HCT116 (cell line): ENCODE data around the gene TRPM5. TPM values are rescaled to one million over a fixed set of nuclear protein-coding genes. Genes with fewer than 3 reads are reported as not detected.
A peak's percentile ranks its signal among the peaks of the same experiment; 100 is the strongest.

Experiments used
- ATAC-seq: fragments of 200-7000 bp; cut with Tn5 transposase; 2 replicates; pipeline ENCODE4 v1.9.1; 2020; ENCODE audit warnings: mild to moderate bottlenecking, moderate library complexity
- BruUV-seq: library from RNA; stranded (reverse); fragments of 400-500 nt; replicated peaks from 2 replicates; lab custom pipeline; 2021; lab: Mats Ljungman, UMichigan
- CTCF ChIA-PET: fragments of 300-600 bp; sonication (Branson Sonifier 250); formaldehyde crosslinking; loops from one replicate; lab custom pipeline; 2021; ENCODE audit warnings: antibody characterized with exemption; lab: Charles Lee
- POLR2A ChIA-PET: fragments of 300-600, 350-600 bp; sonication (Branson Sonifier 250); formaldehyde crosslinking; loops from one replicate; lab custom pipeline; 2021; ENCODE audit warnings: antibody characterized with exemption; lab: Charles Lee
- RAD21 ChIA-PET, 2 experiments: fragments of 300-600 bp; sonication (Branson Sonifier 250); formaldehyde crosslinking; loops; one replicate each; lab custom pipeline; 2023; ENCODE audit warnings: low total read pairs in 2 of 2; ENCODE audit not compliant: uncharacterized antibody in 2 of 2, unreplicated experiment in 2 of 2, low non-redundant PET in 1 of 2; lab: Charles Lee
- DNase-seq: peaks from one replicate; pipeline ENCODE4 v3.0.0-alpha.2; 2010; ENCODE audit warnings: low read depth, low spot score
- H2AFZ ChIP-seq: fragments of 200-600 bp; shearing (Covaris generic), sonication (generic); 2 replicates; pipeline ENCODE4 v1.6.1; 2017; ENCODE audit warnings: low read depth, mixed run types, mixed read lengths, antibody characterized with exemption, low read length; ENCODE audit not compliant: poor library complexity, severe bottlenecking
- H3K27ac ChIP-seq: 2 replicates; pipeline ENCODE4 v1.5.1; 2012; ENCODE audit warnings: low read depth, low read length
- H3K27me3 ChIP-seq: fragments of 200-600 bp; sonication (generic); 2 replicates; pipeline ENCODE4 v1.6.1; 2016; ENCODE audit warnings: mixed run types, low read length, mixed read lengths; ENCODE audit not compliant: insufficient read depth
- H3K36me3 ChIP-seq, 2 experiments: fragments of 200-500 bp in 1 of 2; fragments of 200-600 bp in 1 of 2; sonication (Bioruptor generic) in 1 of 2; sonication (generic) in 1 of 2; 2 replicates each; pipeline versions ENCODE4 v1.5.1 to v1.6.1; 2014 to 2016; ENCODE audit warnings: low read length in 2 of 2, inconsistent platforms in 1 of 2, mixed read lengths in 1 of 2, mixed run types in 1 of 2; ENCODE audit not compliant: insufficient read depth in 2 of 2, control insufficient read depth in 1 of 2
- H3K4me1 ChIP-seq, 2 experiments: fragments of 200-600 bp in 1 of 2; sonication (generic) in 1 of 2; 2 replicates each; pipeline versions ENCODE4 v1.5.1 to v1.6.1; 2012 to 2017; ENCODE audit warnings: low read length in 2 of 2, inconsistent platforms in 1 of 2, mild to moderate bottlenecking in 1 of 2, mixed read lengths in 1 of 2, mixed run types in 1 of 2, moderate library complexity in 1 of 2; ENCODE audit not compliant: insufficient read depth in 2 of 2, control insufficient read depth in 1 of 2
- H3K4me2 ChIP-seq: fragments of 200-600 bp; sonication (generic); 2 replicates; pipeline ENCODE4 v1.6.1; 2017; ENCODE audit warnings: mixed run types, low read length, mixed read lengths
- H3K4me3 ChIP-seq, 2 experiments: fragments of 200-600 bp in 1 of 2; sonication (generic) in 1 of 2; replicated peaks in 1 of 2; 2 replicates each; pipeline ENCODE4 v1.5.1; 2011 to 2016; ENCODE audit warnings: low read length in 2 of 2, control low read depth in 1 of 2, low read depth in 1 of 2, mild to moderate bottlenecking in 1 of 2, mixed read lengths in 1 of 2, mixed run types in 1 of 2
- H3K79me2 ChIP-seq: fragments of 200-600 bp; sonication (generic); 2 replicates; pipeline ENCODE4 v1.6.1; 2017; ENCODE audit warnings: mild to moderate bottlenecking, mixed run types, low read length, moderate library complexity, mixed read lengths; ENCODE audit not compliant: insufficient read depth
- H3K9ac ChIP-seq: fragments of 200-600 bp; sonication (generic); 2 replicates; pipeline ENCODE4 v1.6.1; 2016; ENCODE audit warnings: low read length, mixed read lengths
- H3K9me2 ChIP-seq: fragments of 200-600 bp; sonication (generic), shearing (Covaris generic); 2 replicates; pipeline ENCODE4 v1.6.1; 2017; ENCODE audit warnings: mixed run types, mild to moderate bottlenecking, moderate library complexity; ENCODE audit not compliant: insufficient read depth
- H3K9me3 ChIP-seq, 2 experiments: fragments of 200-500 bp in 1 of 2; fragments of 200-600 bp in 1 of 2; sonication (Bioruptor generic) in 1 of 2; sonication (generic) in 1 of 2; 2 replicates each; pipeline ENCODE4 v1.6.1; 2014 to 2017; ENCODE audit warnings: low read length in 2 of 2, mixed read lengths in 2 of 2, inconsistent platforms in 1 of 2, low read depth in 1 of 2, mild to moderate bottlenecking in 1 of 2, mixed run types in 1 of 2, moderate library complexity in 1 of 2; ENCODE audit not compliant: control insufficient read depth in 1 of 2, insufficient read depth in 1 of 2
- H4K20me1 ChIP-seq: fragments of 200-600 bp; sonication (generic), shearing (Covaris generic); 2 replicates; pipeline ENCODE4 v1.6.1; 2017; ENCODE audit warnings: mixed run types, mild to moderate bottlenecking, moderate library complexity; ENCODE audit not compliant: insufficient read depth
- CBX3 ChIP-seq: IDR thresholded peaks from 2 replicates; pipeline ENCODE4 v1.6.1; 2012; ENCODE audit warnings: low read depth
- RAD21 ChIP-seq: IDR thresholded peaks from 2 replicates; pipeline ENCODE4 v1.6.1; 2012; ENCODE audit warnings: low read depth, mild to moderate bottlenecking
- YY1 ChIP-seq: IDR thresholded peaks from 2 replicates; pipeline ENCODE4 v1.6.1; 2011; ENCODE audit warnings: low read length, low read depth, moderate library complexity, mild to moderate bottlenecking; ENCODE audit not compliant: insufficient replicate concordance; ENCODE audit errors: extremely low read depth
- intact Hi-C: fragments of 100-400 bp; cut with micrococcal nuclease; formaldehyde crosslinking; loops from 2 replicates; pipeline ENCODE4 v1.10.0; 2022
- total RNA-seq: library from RNA; stranded (reverse); gene quantifications from one replicate; pipeline ENCODE4 v1.2.1, GENCODE V29; 2021; ENCODE audit not compliant: unreplicated experiment
- TF ChIP-seq, protein P1 (sequence below), 3 experiments: fragments of 200-600 bp in 1 of 3; sonication (generic) in 1 of 3; IDR thresholded peaks in 2 of 3; conservative IDR thresholded peaks in 1 of 3; 2 replicates each; pipeline ENCODE4 v1.5.1; 2012 to 2017; ENCODE audit warnings: low read depth in 2 of 3, low read length in 2 of 3, antibody characterized with exemption in 1 of 3, borderline replicate concordance in 1 of 3, control low read depth in 1 of 3, mild to moderate bottlenecking in 1 of 3, mixed read lengths in 1 of 3, mixed run types in 1 of 3, moderate library complexity in 1 of 3; ENCODE audit not compliant: insufficient read depth in 1 of 3
- TF ChIP-seq, protein P2 (sequence below): IDR thresholded peaks from 2 replicates; pipeline ENCODE4 v1.6.1; 2012

Gene TRPM5
- total RNA-seq, 1 experiment from 2014 or later: 0.07 TPM

DNA sequence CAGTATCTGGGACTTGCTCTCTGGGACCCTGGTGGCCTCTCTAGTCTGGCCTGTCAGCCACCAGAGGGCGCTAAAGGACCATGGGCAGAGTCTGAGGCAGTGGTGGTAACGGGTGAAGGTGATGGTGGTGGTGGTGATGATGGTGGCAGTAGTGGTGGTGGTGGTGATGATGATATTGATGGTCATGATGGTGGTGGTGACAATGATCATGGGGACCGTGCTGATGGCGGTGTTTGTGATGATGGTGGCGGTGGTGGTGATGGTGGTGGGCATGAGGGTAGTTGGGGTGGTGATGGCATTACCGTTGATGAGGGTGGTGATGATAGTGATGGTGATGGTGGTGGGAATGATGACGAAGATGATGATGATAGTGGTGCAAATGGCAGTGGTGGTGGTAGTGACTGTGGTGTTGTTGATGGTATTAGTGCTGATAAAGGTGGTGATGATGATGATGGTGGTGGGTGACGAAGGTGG lies 16.0 kb downstream of the TRPM5 start:
- DNase-seq (peak; percentile 52), ATAC-seq (peak; percentile 95)
- no peaks in the 10 kb centered on the region for H3K79me2 ChIP-seq
- intact Hi-C loops: loop anchor here (1.0 kb wide), 2 partner anchors 103 to 460 kb away; no protein-coding TSS in a partner anchor
- CTCF ChIA-PET: interaction anchor here (0.7 to 4.4 kb wide), 2 partner anchors 103 to 106 kb away, joined by 3 to 64 read pairs; no protein-coding TSS in a partner anchor
- no peak overlapping the region for H3K27ac ChIP-seq
- RAD21 ChIA-PET: interaction anchor here (1.3 to 1.7 kb wide), 2 partner anchors 103 to 104 kb away, joined by 12 to 13 read pairs; no protein-coding TSS in a partner anchor
- no peaks in the 10 kb centered on the region for H3K36me3 ChIP-seq
- no peaks in the 10 kb centered on the region for H3K9me2 ChIP-seq
- H2AFZ ChIP-seq: no peak overlapping the region
- H3K4me3 ChIP-seq: no peak overlapping the region
- TF ChIP-seq, protein P1, sequence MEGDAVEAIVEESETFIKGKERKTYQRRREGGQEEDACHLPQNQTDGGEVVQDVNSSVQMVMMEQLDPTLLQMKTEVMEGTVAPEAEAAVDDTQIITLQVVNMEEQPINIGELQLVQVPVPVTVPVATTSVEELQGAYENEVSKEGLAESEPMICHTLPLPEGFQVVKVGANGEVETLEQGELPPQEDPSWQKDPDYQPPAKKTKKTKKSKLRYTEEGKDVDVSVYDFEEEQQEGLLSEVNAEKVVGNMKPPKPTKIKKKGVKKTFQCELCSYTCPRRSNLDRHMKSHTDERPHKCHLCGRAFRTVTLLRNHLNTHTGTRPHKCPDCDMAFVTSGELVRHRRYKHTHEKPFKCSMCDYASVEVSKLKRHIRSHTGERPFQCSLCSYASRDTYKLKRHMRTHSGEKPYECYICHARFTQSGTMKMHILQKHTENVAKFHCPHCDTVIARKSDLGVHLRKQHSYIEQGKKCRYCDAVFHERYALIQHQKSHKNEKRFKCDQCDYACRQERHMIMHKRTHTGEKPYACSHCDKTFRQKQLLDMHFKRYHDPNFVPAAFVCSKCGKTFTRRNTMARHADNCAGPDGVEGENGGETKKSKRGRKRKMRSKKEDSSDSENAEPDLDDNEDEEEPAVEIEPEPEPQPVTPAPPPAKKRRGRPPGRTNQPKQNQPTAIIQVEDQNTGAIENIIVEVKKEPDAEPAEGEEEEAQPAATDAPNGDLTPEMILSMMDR (IDR thresholded peaks at IDR 0.05 in 2 of 3, conservative IDR thresholded peaks at IDR 0.05 in 1 of 3; ENCODE audit: borderline replicate concordance in 1 of 3, insufficient read depth in 1 of 3, low read depth in 2 of 3, low read length in 2 of 3): peak; percentile 97 to 99 (median 97)
- peak; percentile 99 for TF ChIP-seq RAD21
- no peak for TF ChIP-seq CBX3
- TF ChIP-seq, protein P2, sequence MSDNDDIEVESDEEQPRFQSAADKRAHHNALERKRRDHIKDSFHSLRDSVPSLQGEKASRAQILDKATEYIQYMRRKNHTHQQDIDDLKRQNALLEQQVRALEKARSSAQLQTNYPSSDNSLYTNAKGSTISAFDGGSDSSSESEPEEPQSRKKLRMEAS: no peak
- TF ChIP-seq YY1: no peak
- no peaks in the 10 kb centered on the region for H4K20me1 ChIP-seq
- no peaks in the 10 kb centered on the region for H3K27me3 ChIP-seq
- no TSS peak for BruUV-seq
- no peak overlapping the region for H3K9ac ChIP-seq
- H3K4me1 ChIP-seq: no peaks in the 10 kb centered on the region
- POLR2A ChIA-PET: no interaction called here
- H3K4me2 ChIP-seq: no peak overlapping the region
- H3K9me3 ChIP-seq: no peaks in the 10 kb centered on the region
